Neural cell (in vitro differentiated cells): Measurements from ENCODE around the gene KRT14. TPM values are rescaled to one million over a fixed set of nuclear protein-coding genes. Genes with fewer than 3 reads are reported as not detected.

Source experiments
- H2AFZ ChIP-seq: fragments of 200-600, 300-800 bp; sonication (generic), shearing (Covaris generic); 2 replicates; pipeline ENCODE4 v1.6.0; 2014; ENCODE audit warnings: low read depth, mild to moderate bottlenecking, antibody characterized with exemption, low read length, moderate library complexity
- H3F3A ChIP-seq: fragments of 200-600 bp; shearing (Covaris generic); 2 replicates; pipeline ENCODE4 v1.6.1; 2016; ENCODE audit warnings: mild to moderate bottlenecking, moderate library complexity, mixed read lengths, antibody characterized with exemption, low read length; ENCODE audit not compliant: insufficient read depth, poor library complexity, severe bottlenecking
- H3K27ac ChIP-seq: fragments of 200-600, 300-800 bp; sonication (generic), shearing (Covaris generic); 2 replicates; pipeline ENCODE4 v1.5.1; 2014; ENCODE audit warnings: mild to moderate bottlenecking, low read length, moderate library complexity
- H3K27me3 ChIP-seq: fragments of 300-800, 200-600 bp; sonication (generic), shearing (Covaris generic); 2 replicates; pipeline ENCODE4 v1.6.0; 2014; ENCODE audit warnings: mild to moderate bottlenecking, low read depth, low read length, moderate library complexity; ENCODE audit not compliant: insufficient read depth
- H3K36me3 ChIP-seq: fragments of 300-800, 200-600 bp; sonication (generic), shearing (Covaris generic); 2 replicates; pipeline ENCODE4 v1.5.1; 2014; ENCODE audit warnings: mild to moderate bottlenecking, antibody characterized with exemption, low read length, moderate library complexity; ENCODE audit not compliant: insufficient read depth
- H3K4me2 ChIP-seq: fragments of 300-800, 200-600 bp; sonication (generic), shearing (Covaris generic); 2 replicates; pipeline ENCODE4 v1.6.0; 2014; ENCODE audit warnings: mild to moderate bottlenecking, low read length
- H3K4me3 ChIP-seq: fragments of 300-800, 200-600 bp; sonication (generic), shearing (Covaris generic); 2 replicates; pipeline ENCODE4 v1.5.1; 2014; ENCODE audit warnings: mild to moderate bottlenecking, low read length, moderate library complexity
- H3K79me2 ChIP-seq: fragments of 200-600 bp; shearing (Covaris generic); replicated peaks from 2 replicates; pipeline ENCODE4 v1.6.0; 2014; ENCODE audit warnings: mild to moderate bottlenecking, low read length, moderate library complexity; ENCODE audit not compliant: insufficient read depth
- H3K9ac ChIP-seq: fragments of 300-800, 200-600 bp; sonication (generic), shearing (Covaris generic); 2 replicates; pipeline ENCODE4 v1.6.1; 2016; ENCODE audit warnings: mild to moderate bottlenecking, low read length, mixed read lengths
- H3K9me2 ChIP-seq: fragments of 200-600 bp; shearing (Covaris generic); 2 replicates; pipeline ENCODE4 v1.6.1; 2016; ENCODE audit warnings: mild to moderate bottlenecking, low read length, mixed read lengths; ENCODE audit not compliant: insufficient read depth
- H3K9me3 ChIP-seq: fragments of 200-600, 300-800 bp; sonication (generic), shearing (Covaris generic); 2 replicates; pipeline ENCODE4 v1.6.1; 2016; ENCODE audit warnings: mild to moderate bottlenecking, mixed run types, low read length, moderate library complexity, mixed read lengths
- H4K20me1 ChIP-seq: fragments of 200-600 bp; shearing (Covaris generic); 2 replicates; pipeline ENCODE4 v1.6.1; 2016; ENCODE audit warnings: mild to moderate bottlenecking, mixed run types; ENCODE audit not compliant: insufficient read depth
- EP300 ChIP-seq: fragments of 450-650 bp; conservative IDR thresholded peaks from 2 replicates; pipeline ENCODE4 v1.6.1; 2014; ENCODE audit warnings: antibody characterized with exemption, mild to moderate bottlenecking, moderate library complexity; ENCODE audit not compliant: poor library complexity, severe bottlenecking
- EZH2 ChIP-seq: fragments of 200-600, 300-800 bp; shearing (Covaris generic), sonication (generic); IDR thresholded peaks from 2 replicates; pipeline ENCODE4 v1.6.1; 2014; ENCODE audit warnings: antibody characterized with exemption, low read length, borderline replicate concordance, mild to moderate bottlenecking; ENCODE audit not compliant: insufficient read depth, poor library complexity, severe bottlenecking
- MXI1 ChIP-seq: fragments of 450-650 bp; conservative IDR thresholded peaks from 2 replicates; pipeline ENCODE4 v1.6.1; 2014; ENCODE audit warnings: antibody characterized with exemption, mild to moderate bottlenecking; ENCODE audit not compliant: poor library complexity, severe bottlenecking
- POLR2AphosphoS5 ChIP-seq: IDR thresholded peaks from 2 replicates; pipeline ENCODE4 v1.6.1; 2012
- RAD21 ChIP-seq: fragments of 450-650 bp; conservative IDR thresholded peaks from 2 replicates; pipeline ENCODE4 v1.6.1; 2014; ENCODE audit warnings: antibody characterized with exemption, mild to moderate bottlenecking, moderate library complexity
- SMC3 ChIP-seq: fragments of 450-650 bp; conservative IDR thresholded peaks from 2 replicates; pipeline ENCODE4 v1.6.1; 2014; ENCODE audit warnings: antibody characterized with exemption, mild to moderate bottlenecking, moderate library complexity; ENCODE audit not compliant: poor library complexity
- TAF1 ChIP-seq: IDR thresholded peaks from 2 replicates; pipeline ENCODE4 v1.6.1; 2012; ENCODE audit warnings: low read depth
- polyA plus RNA-seq: library from polyadenylated mRNA; depleted of rRNA; stranded (reverse); fragments of >200 nt; gene quantifications from 2 replicates; pipeline ENCODE4 v1.2.3, GENCODE V29; 2014
- TF ChIP-seq, protein P1 (sequence below): IDR thresholded peaks from 2 replicates; pipeline ENCODE4 v1.6.1; 2012; ENCODE audit warnings: borderline replicate concordance
- TF ChIP-seq, protein P2 (sequence below): fragments of 450-650 bp; IDR thresholded peaks from 2 replicates; pipeline ENCODE4 v1.5.1; 2014; ENCODE audit warnings: antibody characterized with exemption, mild to moderate bottlenecking, moderate library complexity; ENCODE audit not compliant: poor library complexity, severe bottlenecking

KRT14 gene
- polyA plus RNA-seq, 1 donor from 2014 or later, result not detected

GRCh38 chr17:41594363-41594915 lies 7.7 kb upstream of the KRT14 start:
- no peak overlapping the region for H3K4me2 ChIP-seq
- H3K36me3 ChIP-seq, result no peaks in the 10 kb centered on the region
- no peaks in the 10 kb centered on the region for H3F3A ChIP-seq
- H2AFZ ChIP-seq, result no peak overlapping the region
- no peaks in the 10 kb centered on the region for H3K79me2 ChIP-seq
- H4K20me1 ChIP-seq, result no peaks in the 10 kb centered on the region
- H3K9me2 ChIP-seq, result no peaks in the 10 kb centered on the region
- H3K27ac ChIP-seq, result no peak overlapping the region
- H3K9ac ChIP-seq, result no peak overlapping the region
- TF ChIP-seq TAF1 (no peak), EP300 (no peak), SMC3 (no peak), MXI1 (no peak), EZH2 (no peak), POLR2AphosphoS5 (no peak), RAD21 (no peak)
- TF ChIP-seq, protein P1, sequence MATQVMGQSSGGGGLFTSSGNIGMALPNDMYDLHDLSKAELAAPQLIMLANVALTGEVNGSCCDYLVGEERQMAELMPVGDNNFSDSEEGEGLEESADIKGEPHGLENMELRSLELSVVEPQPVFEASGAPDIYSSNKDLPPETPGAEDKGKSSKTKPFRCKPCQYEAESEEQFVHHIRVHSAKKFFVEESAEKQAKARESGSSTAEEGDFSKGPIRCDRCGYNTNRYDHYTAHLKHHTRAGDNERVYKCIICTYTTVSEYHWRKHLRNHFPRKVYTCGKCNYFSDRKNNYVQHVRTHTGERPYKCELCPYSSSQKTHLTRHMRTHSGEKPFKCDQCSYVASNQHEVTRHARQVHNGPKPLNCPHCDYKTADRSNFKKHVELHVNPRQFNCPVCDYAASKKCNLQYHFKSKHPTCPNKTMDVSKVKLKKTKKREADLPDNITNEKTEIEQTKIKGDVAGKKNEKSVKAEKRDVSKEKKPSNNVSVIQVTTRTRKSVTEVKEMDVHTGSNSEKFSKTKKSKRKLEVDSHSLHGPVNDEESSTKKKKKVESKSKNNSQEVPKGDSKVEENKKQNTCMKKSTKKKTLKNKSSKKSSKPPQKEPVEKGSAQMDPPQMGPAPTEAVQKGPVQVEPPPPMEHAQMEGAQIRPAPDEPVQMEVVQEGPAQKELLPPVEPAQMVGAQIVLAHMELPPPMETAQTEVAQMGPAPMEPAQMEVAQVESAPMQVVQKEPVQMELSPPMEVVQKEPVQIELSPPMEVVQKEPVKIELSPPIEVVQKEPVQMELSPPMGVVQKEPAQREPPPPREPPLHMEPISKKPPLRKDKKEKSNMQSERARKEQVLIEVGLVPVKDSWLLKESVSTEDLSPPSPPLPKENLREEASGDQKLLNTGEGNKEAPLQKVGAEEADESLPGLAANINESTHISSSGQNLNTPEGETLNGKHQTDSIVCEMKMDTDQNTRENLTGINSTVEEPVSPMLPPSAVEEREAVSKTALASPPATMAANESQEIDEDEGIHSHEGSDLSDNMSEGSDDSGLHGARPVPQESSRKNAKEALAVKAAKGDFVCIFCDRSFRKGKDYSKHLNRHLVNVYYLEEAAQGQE, result no peak
- TF ChIP-seq, protein P2, sequence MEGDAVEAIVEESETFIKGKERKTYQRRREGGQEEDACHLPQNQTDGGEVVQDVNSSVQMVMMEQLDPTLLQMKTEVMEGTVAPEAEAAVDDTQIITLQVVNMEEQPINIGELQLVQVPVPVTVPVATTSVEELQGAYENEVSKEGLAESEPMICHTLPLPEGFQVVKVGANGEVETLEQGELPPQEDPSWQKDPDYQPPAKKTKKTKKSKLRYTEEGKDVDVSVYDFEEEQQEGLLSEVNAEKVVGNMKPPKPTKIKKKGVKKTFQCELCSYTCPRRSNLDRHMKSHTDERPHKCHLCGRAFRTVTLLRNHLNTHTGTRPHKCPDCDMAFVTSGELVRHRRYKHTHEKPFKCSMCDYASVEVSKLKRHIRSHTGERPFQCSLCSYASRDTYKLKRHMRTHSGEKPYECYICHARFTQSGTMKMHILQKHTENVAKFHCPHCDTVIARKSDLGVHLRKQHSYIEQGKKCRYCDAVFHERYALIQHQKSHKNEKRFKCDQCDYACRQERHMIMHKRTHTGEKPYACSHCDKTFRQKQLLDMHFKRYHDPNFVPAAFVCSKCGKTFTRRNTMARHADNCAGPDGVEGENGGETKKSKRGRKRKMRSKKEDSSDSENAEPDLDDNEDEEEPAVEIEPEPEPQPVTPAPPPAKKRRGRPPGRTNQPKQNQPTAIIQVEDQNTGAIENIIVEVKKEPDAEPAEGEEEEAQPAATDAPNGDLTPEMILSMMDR, result no peak
- H3K9me3 ChIP-seq, result no peaks in the 10 kb centered on the region
- H3K4me3 ChIP-seq, result no peak overlapping the region
- no peaks in the 10 kb centered on the region for H3K27me3 ChIP-seq

- H3F3A ChIP-seq, result no peaks in the 10 kb centered on the region
- H4K20me1 ChIP-seq, result no peaks in the 10 kb centered on the region
- no peak overlapping the region for H3K9ac ChIP-seq
- no peak for TF ChIP-seq SMC3
- no peaks in the 10 kb centered on the region for H3K36me3 ChIP-seq
- no peaks in the 10 kb centered on the region for H3K27me3 ChIP-seq
- no peaks in the 10 kb centered on the region for H3K79me2 ChIP-seq
- H3K4me3 ChIP-seq, result no peak overlapping the region
- H3K9me2 ChIP-seq, result no peaks in the 10 kb centered on the region
- no peak overlapping the region for H3K27ac ChIP-seq
- H3K9me3 ChIP-seq, result no peaks in the 10 kb centered on the region
- no peak overlapping the region for H2AFZ ChIP-seq
- H3K4me2 ChIP-seq, result no peak overlapping the region
These were observed 6.7 kb upstream of the KRT14 start for GRCh38 chr17:41593306-41593981.
